ENCODE results near the gene PTPRR.

- TF ChIP-seq, protein P1, sequence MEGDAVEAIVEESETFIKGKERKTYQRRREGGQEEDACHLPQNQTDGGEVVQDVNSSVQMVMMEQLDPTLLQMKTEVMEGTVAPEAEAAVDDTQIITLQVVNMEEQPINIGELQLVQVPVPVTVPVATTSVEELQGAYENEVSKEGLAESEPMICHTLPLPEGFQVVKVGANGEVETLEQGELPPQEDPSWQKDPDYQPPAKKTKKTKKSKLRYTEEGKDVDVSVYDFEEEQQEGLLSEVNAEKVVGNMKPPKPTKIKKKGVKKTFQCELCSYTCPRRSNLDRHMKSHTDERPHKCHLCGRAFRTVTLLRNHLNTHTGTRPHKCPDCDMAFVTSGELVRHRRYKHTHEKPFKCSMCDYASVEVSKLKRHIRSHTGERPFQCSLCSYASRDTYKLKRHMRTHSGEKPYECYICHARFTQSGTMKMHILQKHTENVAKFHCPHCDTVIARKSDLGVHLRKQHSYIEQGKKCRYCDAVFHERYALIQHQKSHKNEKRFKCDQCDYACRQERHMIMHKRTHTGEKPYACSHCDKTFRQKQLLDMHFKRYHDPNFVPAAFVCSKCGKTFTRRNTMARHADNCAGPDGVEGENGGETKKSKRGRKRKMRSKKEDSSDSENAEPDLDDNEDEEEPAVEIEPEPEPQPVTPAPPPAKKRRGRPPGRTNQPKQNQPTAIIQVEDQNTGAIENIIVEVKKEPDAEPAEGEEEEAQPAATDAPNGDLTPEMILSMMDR (IDR thresholded peaks at IDR 0.05 in 8 of 11, conservative IDR thresholded peaks at IDR 0.05 in 3 of 11), result no peak
- no peak for TF ChIP-seq POLR2AphosphoS5 (IDR thresholded peaks at IDR 0.05)
Measured at GRCh38 chr12:70774055-70774454, 146.5 kb downstream of the PTPRR start.
